Urinary bladder (tissue), 4 donors: Measurements from ENCODE around the gene ARHGEF7. TPM values are rescaled to one million over a fixed set of nuclear protein-coding genes. Genes with fewer than 3 reads are reported as not detected.

Experiments
- DNase-seq: peaks from one replicate; pipeline ENCODE4 v3.0.0-alpha.2; 2015; ENCODE audit errors: extremely low spot score
- H3K27ac ChIP-seq: one replicate; pipeline ENCODE4 v1.5.1; 2013; ENCODE audit warnings: low read depth, mild to moderate bottlenecking, moderate library complexity
- H3K36me3 ChIP-seq: one replicate; pipeline ENCODE4 v1.6.1; 2013; ENCODE audit warnings: mild to moderate bottlenecking, moderate library complexity; ENCODE audit not compliant: insufficient read depth
- H3K4me1 ChIP-seq: one replicate; pipeline ENCODE4 v1.6.1; 2013; ENCODE audit warnings: mild to moderate bottlenecking, moderate library complexity; ENCODE audit not compliant: insufficient read depth
- H3K4me3 ChIP-seq: one replicate; pipeline ENCODE4 v1.5.1; 2013; ENCODE audit warnings: low read depth, low read length
- WGBS: extraction: QIAGEN DNeasy Blood & Tissue Kit; methylation state at CpG from one replicate; pipeline ENCODE4 v1.1.7; 2013; 5-methylcytosine and 5-hydroxymethylcytosine counted together
- polyA plus RNA-seq: library from polyadenylated mRNA; stranded (reverse); fragments of 200-250 nt; gene quantifications from one replicate; pipeline ENCODE4 v1.2.3, GENCODE V29; 2013
- total RNA-seq: library from RNA; depleted of rRNA; stranded (reverse); fragments of >200 nt; gene quantifications from one replicate; pipeline ENCODE4 v1.2.3, GENCODE V29; 2014
- donor health status: healthy with polysubstance abuse.
- donor health status: healthy.

The ARHGEF7 gene
- total and polyA plus RNA-seq, 2 donors = 29.8 to 148 TPM

DNA sequence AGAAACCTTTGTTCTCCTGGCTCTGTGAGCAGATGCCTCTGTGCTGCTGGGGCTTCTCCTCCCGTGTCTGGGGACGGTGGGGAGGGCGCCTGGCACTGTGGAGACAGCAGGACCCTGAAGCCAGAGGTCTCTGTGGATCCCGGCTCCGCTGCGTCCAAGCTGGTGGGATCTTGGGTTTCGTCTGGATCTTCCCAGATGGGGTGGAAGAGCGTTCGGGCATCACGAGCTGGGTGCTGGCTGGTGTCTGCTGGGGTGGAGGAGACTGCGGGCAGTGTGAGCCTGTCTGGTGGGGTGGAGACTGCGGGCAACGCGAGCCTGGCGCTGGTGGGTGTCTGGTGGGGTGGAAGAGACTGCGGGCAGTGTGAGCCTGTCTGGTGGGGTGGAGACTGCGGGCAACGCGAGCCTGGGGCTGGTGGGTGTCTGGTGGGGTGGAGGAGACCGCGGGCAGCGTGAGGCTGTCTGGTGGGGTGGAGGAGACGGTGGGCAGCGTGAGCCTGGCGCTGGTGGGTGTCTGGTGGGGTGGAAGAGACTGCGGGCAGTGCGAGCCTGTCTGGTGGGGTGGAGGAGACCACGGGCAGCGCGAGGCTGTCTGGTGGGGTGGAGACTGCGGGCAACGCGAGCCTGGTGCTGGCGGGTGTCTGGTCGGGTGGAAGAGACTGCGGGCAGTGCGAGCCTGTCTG, 211.0 kb downstream of the ARHGEF7 start:
- H3K4me3 ChIP-seq = no peak overlapping the region
- no peak for DNase-seq

DNA sequence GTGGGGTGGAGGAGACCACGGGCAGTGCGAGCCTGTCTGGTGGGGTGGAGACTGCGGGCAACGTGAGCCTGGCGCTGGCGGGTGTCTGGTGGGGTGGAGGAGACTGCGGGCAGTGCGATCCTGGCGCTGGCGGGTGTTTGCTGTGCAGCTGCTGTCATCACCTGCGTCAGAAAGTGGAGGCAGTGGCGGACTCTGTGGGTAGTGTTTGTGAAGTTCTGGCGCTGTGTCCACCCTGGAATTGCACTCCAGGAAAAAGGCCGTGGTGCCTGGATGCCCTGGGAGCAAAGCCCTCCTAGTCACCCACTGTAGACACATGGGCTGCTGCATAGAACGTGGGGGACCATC, 211.5 kb downstream of the ARHGEF7 start:
- Histone ChIP-seq H3K36me3 (no peaks in the 10 kb centered on the region), H3K4me1 (no peaks in the 10 kb centered on the region), H3K27ac (no peak overlapping the region), H3K4me3 (no peak overlapping the region)
- DNase-seq = no peak
- 93% methylated on average over 15 of the region's 15 CpGs for WGBS

More for the DNA sequence above, 211.0 kb downstream of the ARHGEF7 start:
- Histone ChIP-seq H3K4me1 (no peaks in the 10 kb centered on the region), H3K27ac (no peak overlapping the region), H3K36me3 (no peaks in the 10 kb centered on the region)
- 84% methylated on average over 37 of the region's 37 CpGs for WGBS

DNA sequence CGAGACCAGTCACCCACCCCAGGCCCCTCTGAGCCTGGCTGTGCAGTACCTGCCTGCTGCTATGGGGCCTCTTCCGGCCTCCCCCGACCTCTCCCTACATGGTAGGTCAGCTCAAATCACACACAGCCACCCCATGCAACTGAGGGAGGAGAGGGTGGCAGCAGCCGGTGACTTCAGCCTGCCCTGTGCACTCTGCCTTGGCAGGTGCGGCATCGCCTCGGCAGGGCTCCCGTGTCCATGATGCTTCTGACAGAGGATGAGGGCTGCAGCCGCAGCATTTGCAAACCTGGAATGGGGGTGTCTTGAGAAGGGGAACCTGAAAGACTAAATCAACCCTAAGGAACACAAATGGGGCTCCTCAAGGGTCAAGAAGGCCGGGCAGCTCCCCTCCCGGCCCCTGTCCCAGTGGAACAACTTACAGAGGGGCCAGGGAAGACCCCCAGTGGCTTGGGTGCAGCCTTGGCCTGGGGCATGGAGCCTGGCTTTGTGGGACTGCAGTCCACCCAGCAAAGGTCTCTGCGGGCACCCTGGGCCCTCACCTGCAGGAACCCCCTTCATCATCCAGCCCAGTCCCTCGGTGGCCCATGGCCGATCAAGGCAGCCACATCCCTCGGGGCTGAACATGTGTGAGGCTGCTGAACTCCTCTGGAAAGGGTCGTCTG, 212.0 kb downstream of the ARHGEF7 start:
- H3K27ac ChIP-seq = no peak overlapping the region
- no peak overlapping the region for H3K4me3 ChIP-seq
- no peaks in the 10 kb centered on the region for H3K36me3 ChIP-seq
- no peaks in the 10 kb centered on the region for H3K4me1 ChIP-seq
- DNase-seq = no peak
- 89% methylated on average over 16 of the region's 16 CpGs for WGBS

DNA sequence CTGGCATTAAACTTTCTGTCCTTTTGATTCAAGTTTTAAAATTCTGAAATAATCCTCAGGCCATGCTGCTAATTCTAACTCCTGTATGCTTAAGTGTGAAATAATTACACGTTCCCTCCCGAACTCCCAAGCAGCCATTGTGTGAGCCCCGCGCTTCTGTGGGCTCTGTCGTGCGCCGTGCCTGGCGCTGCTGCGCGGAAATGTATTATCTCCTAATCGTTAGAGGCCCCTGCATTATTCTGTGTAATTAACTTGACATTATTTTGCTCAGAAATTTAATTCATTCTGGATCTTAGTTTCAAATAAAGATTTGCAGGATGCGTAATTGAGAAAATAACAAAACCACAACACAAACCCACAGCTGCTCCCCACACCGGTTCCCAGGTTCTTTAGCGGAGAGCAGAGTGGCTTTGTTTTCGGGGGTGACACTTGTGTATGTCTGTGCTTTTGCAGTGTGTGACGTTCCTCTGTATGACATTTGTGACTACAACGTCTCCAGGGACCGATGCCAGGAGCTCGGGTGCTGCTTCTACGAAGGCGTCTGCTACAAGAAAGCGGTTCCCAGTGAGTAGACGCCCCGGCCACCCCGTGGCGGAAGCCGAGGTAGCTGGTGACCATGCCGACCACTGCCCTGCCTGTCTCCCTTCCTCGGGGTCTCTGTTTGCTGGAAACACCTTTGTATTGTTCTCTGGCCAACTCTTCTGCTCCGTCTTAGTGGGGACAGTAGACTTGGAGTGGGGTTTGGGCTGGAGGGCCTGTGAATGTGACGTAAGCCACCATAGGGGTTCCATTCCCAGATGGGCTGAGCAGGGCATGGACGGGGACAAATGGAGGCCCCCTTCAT, 212.8 kb downstream of the ARHGEF7 start:
- DNase-seq = no peak
- no peaks in the 10 kb centered on the region for H3K36me3 ChIP-seq
- no peak overlapping the region for H3K27ac ChIP-seq
- H3K4me3 ChIP-seq = no peak overlapping the region
- no peaks in the 10 kb centered on the region for H3K4me1 ChIP-seq
- 91% methylated on average over 32 of the region's 32 CpGs for WGBS

DNA sequence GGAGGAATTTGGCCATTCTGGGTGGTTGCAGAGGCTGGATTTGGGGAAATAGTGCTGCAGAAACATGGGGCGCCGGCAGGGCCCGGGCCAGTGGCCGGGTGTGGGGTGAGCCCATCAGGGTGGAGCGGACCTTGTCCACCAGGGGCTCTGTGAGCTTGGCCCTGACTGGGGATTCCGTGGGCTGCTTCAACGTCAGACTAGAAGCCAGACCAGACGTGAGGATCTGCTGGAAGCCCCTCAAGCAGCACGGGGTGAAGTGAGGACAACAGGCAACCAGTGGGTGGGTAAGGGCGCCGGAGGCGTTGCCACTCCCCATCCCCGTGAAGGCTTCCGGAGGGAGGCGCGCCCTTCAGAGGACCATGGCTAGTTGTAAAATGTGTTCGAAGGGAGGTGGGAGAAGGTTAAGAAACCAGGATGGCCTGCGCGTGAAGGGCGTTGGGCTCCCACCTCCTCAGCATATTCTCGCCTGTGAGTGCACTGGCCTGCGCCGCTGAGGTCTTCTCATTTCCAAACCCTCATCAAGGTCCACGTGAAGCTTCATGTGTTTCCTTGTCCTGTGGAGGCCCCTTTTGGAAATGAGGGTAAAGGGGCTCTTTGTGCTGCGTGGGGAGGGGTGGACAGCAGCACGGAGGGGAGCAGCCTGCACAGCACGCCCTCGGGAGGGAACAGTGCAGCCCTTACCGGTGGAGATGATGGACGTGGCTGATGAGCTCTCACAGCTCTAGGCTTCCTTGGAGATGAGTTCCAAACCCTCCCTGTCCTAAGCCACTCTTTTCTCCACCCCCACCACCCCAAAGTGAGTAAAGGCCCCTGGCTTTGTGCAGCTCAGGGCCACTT, 213.7 kb downstream of the ARHGEF7 start:
- no peaks in the 10 kb centered on the region for H3K36me3 ChIP-seq
- no peaks in the 10 kb centered on the region for H3K4me1 ChIP-seq
- DNase-seq = no peak
- H3K4me3 ChIP-seq = no peak overlapping the region
- 90% methylated on average over 30 of the region's 30 CpGs for WGBS
- no peak overlapping the region for H3K27ac ChIP-seq

DNA sequence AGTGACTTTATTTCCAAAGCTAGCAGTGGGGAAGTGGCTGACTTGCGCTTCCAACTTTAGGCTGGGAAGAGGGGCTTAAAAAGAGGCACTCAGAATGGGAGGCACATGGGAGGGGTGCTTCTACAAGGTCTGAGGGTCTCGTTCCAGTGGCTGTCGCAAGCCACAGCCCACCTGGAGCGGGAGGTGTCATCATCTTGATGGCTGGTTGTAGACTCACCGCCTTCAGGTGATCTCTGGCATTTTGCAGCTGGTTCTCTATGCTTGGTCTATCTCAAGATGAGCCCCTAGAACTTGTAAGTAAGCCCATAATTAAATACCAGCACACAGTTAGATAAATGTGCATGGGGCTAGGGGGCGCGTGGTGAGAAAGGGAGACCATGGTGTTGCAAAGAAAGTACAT, 214.5 kb downstream of the ARHGEF7 start:
- 85% methylated on average over 7 of the region's 7 CpGs for WGBS

DNA sequence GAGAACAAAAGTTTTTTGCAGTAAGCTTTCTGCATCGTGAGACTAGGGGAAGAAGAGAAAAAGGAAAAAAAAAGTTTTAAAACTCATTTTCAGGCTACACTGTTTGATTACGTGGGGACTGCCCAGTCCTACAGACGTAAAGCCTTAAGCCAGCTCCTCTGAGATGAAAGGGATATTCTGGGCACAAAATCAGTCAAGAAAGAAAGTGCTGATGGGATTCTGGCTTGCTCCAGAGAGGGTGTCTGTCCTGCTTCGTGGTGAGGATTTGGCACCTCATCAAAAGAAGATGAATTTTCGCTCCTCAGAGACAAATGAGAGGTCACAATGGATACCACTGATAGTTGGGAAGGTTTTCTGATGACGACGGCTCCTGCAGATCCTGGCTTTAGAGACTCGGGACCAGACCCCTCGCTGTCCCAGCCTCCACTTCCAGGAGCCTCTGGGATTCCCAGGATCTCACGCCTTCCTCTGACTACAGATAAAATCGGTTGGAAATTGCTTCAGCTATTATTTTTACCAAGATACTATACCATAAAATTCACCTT, 215.0 kb downstream of the ARHGEF7 start:
- DNase-seq = no peak
- WGBS = 43% methylated on average over 11 of the region's 11 CpGs
- no peaks in the 10 kb centered on the region for H3K4me1 ChIP-seq
- no peak overlapping the region for H3K27ac ChIP-seq
- H3K4me3 ChIP-seq = no peak overlapping the region
- no peaks in the 10 kb centered on the region for H3K36me3 ChIP-seq

More for the DNA sequence above, 214.5 kb downstream of the ARHGEF7 start:
- Histone ChIP-seq H3K27ac (no peak overlapping the region), H3K36me3 (no peaks in the 10 kb centered on the region), H3K4me3 (no peak overlapping the region), H3K4me1 (no peaks in the 10 kb centered on the region)
- DNase-seq = no peak

DNA sequence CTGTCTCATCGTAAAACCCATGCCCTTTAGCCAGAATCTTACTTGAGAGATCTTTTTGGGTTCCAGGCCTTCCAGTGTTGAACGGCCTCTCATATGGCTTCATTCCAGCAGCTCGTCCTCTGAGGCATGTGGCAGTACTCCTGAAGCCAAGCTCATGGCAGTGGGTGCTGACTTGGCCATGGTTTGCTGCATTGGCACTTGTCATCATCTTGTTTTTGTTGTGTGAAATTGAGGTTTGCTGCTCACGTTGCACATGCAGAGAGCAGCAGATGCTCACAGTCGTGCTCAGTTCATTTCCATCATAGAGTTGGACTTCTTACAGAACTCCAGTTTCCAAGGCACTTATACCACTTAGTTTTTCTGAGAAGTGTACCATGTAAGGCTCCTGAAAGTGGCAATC, 220.2 kb downstream of the ARHGEF7 start:
- no peak overlapping the region for H3K4me3 ChIP-seq
- WGBS = 80% methylated on average over 5 of the region's 5 CpGs
- DNase-seq = no peak
- no peaks in the 10 kb centered on the region for H3K4me1 ChIP-seq
- no peaks in the 10 kb centered on the region for H3K36me3 ChIP-seq
- no peak overlapping the region for H3K27ac ChIP-seq

DNA sequence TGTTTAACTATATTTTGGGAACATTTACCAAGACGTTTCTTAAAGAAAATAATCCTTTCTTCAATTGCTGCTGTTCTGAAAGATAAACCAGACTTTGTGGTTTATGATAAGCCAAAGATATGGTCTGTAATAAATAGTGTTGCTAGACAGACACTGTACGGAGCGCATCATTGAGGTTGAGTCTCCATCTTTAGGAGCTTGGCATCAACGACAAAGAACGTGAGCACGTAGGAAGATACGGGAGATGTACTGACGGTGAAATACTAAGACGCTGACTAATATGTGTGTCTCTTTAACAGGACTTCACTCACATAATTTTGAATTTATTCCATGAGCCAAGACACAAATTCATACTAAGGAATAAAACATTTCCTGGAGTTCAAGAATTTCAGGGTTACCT, 221.6 kb downstream of the ARHGEF7 start:
- WGBS = 52% methylated on average over 9 of the region's 9 CpGs
- Histone ChIP-seq H3K4me1 (no peaks in the 10 kb centered on the region), H3K27ac (no peak overlapping the region), H3K4me3 (no peak overlapping the region), H3K36me3 (no peaks in the 10 kb centered on the region)
- no peak for DNase-seq

DNA sequence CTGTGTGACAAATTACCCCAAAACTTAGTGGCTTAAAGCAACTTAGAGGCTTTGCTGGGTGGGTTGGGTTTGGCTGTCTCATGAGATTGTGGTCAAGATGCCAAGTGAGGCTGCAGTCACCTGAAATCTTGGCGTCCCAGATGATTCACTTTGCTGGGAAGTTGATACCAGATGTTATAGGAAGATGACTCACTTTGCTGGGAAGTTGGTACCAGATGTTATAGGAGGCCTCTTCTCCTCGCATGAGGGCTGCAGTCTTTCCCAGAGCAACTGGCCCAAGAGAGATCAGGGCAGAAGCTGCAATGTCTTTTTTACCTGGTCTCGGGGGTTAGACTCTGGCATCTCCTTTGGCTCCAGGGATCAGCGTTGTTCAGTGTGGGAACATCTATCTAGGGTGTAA, 222.1 kb downstream of the ARHGEF7 start:
- no peak overlapping the region for H3K27ac ChIP-seq
- H3K4me1 ChIP-seq = no peaks in the 10 kb centered on the region
- no peak for DNase-seq
- H3K36me3 ChIP-seq = no peaks in the 10 kb centered on the region
- WGBS = 78% methylated on average over 4 of the region's 4 CpGs
- no peak overlapping the region for H3K4me3 ChIP-seq

DNA sequence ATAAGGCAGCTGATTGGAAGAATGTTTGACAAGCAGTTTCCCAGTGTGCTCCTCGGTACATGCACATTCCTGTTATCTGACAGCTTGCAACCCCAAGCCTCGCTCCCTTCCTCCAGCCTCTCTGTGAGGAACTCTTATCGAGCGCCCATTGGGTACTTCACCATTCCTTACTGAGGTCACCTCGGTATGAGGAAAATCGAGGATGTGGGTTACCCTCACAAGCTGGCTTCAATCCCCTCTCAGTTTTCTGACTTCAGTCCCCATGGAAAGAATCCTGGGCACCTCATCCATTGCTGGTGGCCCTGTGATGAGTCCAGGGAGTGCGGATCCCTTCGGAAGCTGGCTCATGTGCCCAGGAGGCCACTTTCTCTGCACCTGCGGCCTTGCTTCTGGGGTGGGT, 222.6 kb downstream of the ARHGEF7 start:
- Histone ChIP-seq H3K36me3 (no peaks in the 10 kb centered on the region), H3K27ac (no peak overlapping the region), H3K4me3 (no peak overlapping the region), H3K4me1 (no peaks in the 10 kb centered on the region)
- DNase-seq = no peak
- 86% methylated on average over 9 of the region's 9 CpGs for WGBS

DNA sequence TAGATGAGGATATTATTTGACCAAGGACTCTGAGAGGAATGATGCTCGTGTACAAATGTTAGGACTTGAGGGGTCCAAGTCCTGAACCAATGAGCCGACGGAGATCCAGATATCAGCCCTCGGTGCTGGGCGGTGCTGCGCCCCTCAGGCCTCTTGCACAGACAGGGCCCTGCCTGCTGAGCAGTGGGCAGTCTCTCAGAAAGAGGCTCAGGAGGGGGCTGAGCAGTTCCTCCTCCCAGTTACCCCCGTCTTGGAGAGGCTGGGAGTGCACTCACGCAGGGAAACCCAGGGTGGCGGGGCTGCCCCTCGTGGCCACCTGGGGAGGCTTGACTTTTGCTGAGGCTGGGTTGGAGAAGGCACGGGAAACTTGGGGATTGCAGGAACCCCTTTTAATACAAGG, 223.7 kb downstream of the ARHGEF7 start:
- H3K4me3 ChIP-seq = no peak overlapping the region
- no peak overlapping the region for H3K27ac ChIP-seq
- no peak for DNase-seq
- no peaks in the 10 kb centered on the region for H3K36me3 ChIP-seq
- 86% methylated on average over 11 of the region's 11 CpGs for WGBS
- no peaks in the 10 kb centered on the region for H3K4me1 ChIP-seq
